ENCODE data around the gene TIMP3. TPM values are rescaled to one million over a fixed set of nuclear protein-coding genes. Genes with fewer than 3 reads are reported as not detected.
A peak's percentile ranks its signal among the peaks of the same experiment; 100 is the strongest.

The TIMP3 gene
- total RNA-seq, 2 donors from 2014 or later = 6.3 to 17.1 TPM

DNA sequence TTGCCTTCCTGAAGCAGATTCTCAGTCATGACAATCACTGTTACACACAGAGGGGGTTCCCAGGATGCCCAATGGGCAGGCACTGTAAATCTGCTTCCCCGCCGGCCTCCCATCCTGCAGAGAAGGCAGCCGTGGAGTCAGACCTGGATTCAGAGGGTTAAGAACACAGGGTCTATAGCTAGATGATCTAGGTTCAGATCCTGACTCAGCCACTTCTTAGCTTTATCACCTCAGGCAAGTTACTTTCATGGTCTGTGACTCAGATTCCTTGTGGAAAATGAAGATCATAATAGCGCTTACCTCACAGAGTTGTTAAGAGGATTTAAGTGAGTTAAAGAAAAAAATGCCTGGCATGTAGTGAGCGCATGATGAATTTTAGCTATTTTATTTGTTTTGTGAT, 95.9 kb downstream of the TIMP3 start:
- Mint-ChIP-seq H3K4me1 (no peaks in the 10 kb centered on the region), H3K4me3 (no peak overlapping the region), H3K9me3 (no peaks in the 10 kb centered on the region), H3K27ac (no peak overlapping the region), H3K36me3 (ENCODE audit: low read depth) (no peaks in the 10 kb centered on the region), H3K27me3 (ENCODE audit: insufficient read depth) (no peaks in the 10 kb centered on the region)
- H3K27ac ChIP-seq (ENCODE audit: low read depth, low read length) = no peak overlapping the region
- no peaks in the 10 kb centered on the region for H3K4me1 ChIP-seq (ENCODE audit: control insufficient read depth, insufficient read depth, low read length)
- no peak overlapping the region for H3K9ac ChIP-seq (ENCODE audit: extremely low read depth, low read length, poor library complexity, severe bottlenecking)
- no peaks in the 10 kb centered on the region for H3K36me3 ChIP-seq (ENCODE audit: control insufficient read depth, insufficient read depth, low read length)
- H3K9me3 ChIP-seq (ENCODE audit: control insufficient read depth, low read length) = no peaks in the 10 kb centered on the region
- TF ChIP-seq, protein P1, sequence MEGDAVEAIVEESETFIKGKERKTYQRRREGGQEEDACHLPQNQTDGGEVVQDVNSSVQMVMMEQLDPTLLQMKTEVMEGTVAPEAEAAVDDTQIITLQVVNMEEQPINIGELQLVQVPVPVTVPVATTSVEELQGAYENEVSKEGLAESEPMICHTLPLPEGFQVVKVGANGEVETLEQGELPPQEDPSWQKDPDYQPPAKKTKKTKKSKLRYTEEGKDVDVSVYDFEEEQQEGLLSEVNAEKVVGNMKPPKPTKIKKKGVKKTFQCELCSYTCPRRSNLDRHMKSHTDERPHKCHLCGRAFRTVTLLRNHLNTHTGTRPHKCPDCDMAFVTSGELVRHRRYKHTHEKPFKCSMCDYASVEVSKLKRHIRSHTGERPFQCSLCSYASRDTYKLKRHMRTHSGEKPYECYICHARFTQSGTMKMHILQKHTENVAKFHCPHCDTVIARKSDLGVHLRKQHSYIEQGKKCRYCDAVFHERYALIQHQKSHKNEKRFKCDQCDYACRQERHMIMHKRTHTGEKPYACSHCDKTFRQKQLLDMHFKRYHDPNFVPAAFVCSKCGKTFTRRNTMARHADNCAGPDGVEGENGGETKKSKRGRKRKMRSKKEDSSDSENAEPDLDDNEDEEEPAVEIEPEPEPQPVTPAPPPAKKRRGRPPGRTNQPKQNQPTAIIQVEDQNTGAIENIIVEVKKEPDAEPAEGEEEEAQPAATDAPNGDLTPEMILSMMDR (conservative IDR thresholded peaks at IDR 0.05) = no peak
- 94 to 96% methylated on average over 4 to 5 of the region's 5 CpGs for WGBS, 2 experiments (ENCODE audit: insufficient coverage in 1 of 2, insufficient read length in 1 of 2)
- no peak for DNase-seq
- no peak overlapping the region for H3K4me3 ChIP-seq (ENCODE audit: low read length)
- no peaks in the 10 kb centered on the region for H3K27me3 ChIP-seq (ENCODE audit: control insufficient read depth, insufficient read depth, low read length, poor library complexity, severe bottlenecking)

DNA sequence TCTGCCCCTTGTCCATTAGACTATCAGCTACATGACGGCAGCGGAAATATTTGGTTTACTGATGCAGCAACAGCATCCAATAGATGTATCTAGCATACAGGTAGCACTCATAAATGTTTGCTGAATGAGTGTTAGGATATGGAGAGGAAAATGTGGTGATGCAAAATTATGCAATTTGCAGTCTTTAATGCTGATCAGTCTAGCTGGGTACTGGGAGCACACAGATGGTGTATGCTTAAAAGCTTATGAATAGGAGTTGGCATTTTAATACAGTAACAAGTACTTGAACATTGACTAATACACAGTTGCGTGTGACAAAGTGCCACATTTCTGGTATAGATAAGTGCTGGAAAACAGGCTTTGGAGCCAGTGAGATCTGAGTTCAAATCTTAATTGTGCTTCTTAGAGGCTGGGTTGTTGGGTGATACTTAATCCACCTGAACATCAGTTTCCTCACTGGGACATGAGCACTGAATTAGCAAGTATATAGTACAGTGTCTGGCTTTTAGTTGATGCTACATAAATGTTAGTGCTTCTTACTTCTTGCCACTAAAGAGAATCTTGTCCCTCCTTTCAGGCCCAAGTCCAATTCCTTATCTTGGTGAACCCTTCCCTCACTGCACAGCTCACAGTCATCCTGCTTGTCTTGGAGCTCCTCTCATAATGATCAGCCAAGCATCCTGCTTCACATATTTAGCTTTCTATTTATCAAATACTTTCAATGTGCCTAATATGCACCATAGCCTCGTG, 99.6 kb downstream of the TIMP3 start:
- Histone ChIP-seq H3K4me1 (ENCODE audit: control insufficient read depth, insufficient read depth, low read length) (no peaks in the 10 kb centered on the region), H3K27me3 (ENCODE audit: control insufficient read depth, insufficient read depth, low read length, poor library complexity, severe bottlenecking) (no peaks in the 10 kb centered on the region), H3K9me3 (ENCODE audit: control insufficient read depth, low read length) (no peaks in the 10 kb centered on the region), H3K36me3 (ENCODE audit: control insufficient read depth, insufficient read depth, low read length) (no peaks in the 10 kb centered on the region), H3K9ac (ENCODE audit: extremely low read depth, low read length, poor library complexity, severe bottlenecking) (no peak overlapping the region), H3K4me3 (ENCODE audit: low read length) (no peak overlapping the region), H3K27ac (ENCODE audit: low read depth, low read length) (no peak overlapping the region)
- H3K27ac Mint-ChIP-seq = no peak overlapping the region
- H3K4me3 Mint-ChIP-seq = no peak overlapping the region
- no peaks in the 10 kb centered on the region for H3K27me3 Mint-ChIP-seq (ENCODE audit: insufficient read depth)
- peaks cover under 1% of the 10 kb centered on the region for H3K4me1 Mint-ChIP-seq
- no peaks in the 10 kb centered on the region for H3K9me3 Mint-ChIP-seq
- TF ChIP-seq, protein P1 (conservative IDR thresholded peaks at IDR 0.05) = no peak
- DNase-seq = no peak
- H3K36me3 Mint-ChIP-seq (ENCODE audit: low read depth) = no peaks in the 10 kb centered on the region
- WGBS, 2 experiments (ENCODE audit: insufficient coverage in 1 of 2, insufficient read length in 1 of 2) = 89 to 91% methylated on average over 4 of the region's 4 CpGs

DNA sequence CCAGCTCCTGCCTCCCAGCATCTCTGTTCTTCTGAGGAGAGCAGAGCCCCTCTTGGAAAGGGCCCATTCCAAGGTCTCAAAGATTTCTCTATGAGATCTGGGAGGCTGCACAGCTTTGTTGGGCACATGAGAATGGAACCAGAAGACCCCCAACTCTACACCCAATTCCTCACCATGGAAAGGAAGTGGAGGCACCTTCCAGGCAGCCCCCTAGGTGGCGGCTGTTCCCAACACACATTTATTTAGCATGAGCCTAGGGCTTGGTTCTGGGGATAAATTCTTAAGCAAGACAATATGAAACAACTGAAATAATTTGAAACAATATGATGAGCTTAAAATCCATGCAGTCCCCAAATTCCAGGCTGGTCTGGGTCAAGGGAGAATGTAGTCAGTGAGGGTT, 100.4 kb downstream of the TIMP3 start:
- H3K4me3 Mint-ChIP-seq = no peak overlapping the region
- TF ChIP-seq, protein P1 (conservative IDR thresholded peaks at IDR 0.05) = peak; percentile 68
- H3K9me3 Mint-ChIP-seq = no peaks in the 10 kb centered on the region
- no peaks in the 10 kb centered on the region for H3K36me3 Mint-ChIP-seq (ENCODE audit: low read depth)
- H3K36me3 ChIP-seq (ENCODE audit: control insufficient read depth, insufficient read depth, low read length) = no peaks in the 10 kb centered on the region
- H3K4me3 ChIP-seq (ENCODE audit: low read length) = no peak overlapping the region
- WGBS, 2 experiments (ENCODE audit: insufficient coverage in 1 of 2, insufficient read length in 1 of 2) = 17% methylated on average over 1 of the region's 1 CpG; no CpG with 5 or more reads in 1 of the 2 experiments
- no peaks in the 10 kb centered on the region for H3K9me3 ChIP-seq (ENCODE audit: control insufficient read depth, low read length)
- H3K27ac Mint-ChIP-seq = no peak overlapping the region
- no peaks in the 10 kb centered on the region for H3K27me3 Mint-ChIP-seq (ENCODE audit: insufficient read depth)
- no peak overlapping the region for H3K27ac ChIP-seq (ENCODE audit: low read depth, low read length)
- no peaks in the 10 kb centered on the region for H3K27me3 ChIP-seq (ENCODE audit: control insufficient read depth, insufficient read depth, low read length, poor library complexity, severe bottlenecking)
- no peaks in the 10 kb centered on the region for H3K4me1 ChIP-seq (ENCODE audit: control insufficient read depth, insufficient read depth, low read length)
- peak; percentile 43 for DNase-seq
- peaks cover 2% of the 10 kb centered on the region for H3K4me1 Mint-ChIP-seq
- no peak overlapping the region for H3K9ac ChIP-seq (ENCODE audit: extremely low read depth, low read length, poor library complexity, severe bottlenecking)
